GM23248 (cell line): Measurements from ENCODE around the gene KLK5.

Source experiments
- EZH2 ChIP-seq: fragments of 200-600 bp; sonication (generic); IDR thresholded peaks from 2 replicates; pipeline ENCODE4 v1.6.1; 2018; ENCODE audit warnings: antibody characterized with exemption, mild to moderate bottlenecking; ENCODE audit not compliant: insufficient read depth, poor library complexity, severe bottlenecking
- EZH2phosphoT487 ChIP-seq: fragments of 200-600 bp; sonication (generic); IDR thresholded peaks from 2 replicates; pipeline ENCODE4 v1.6.1; 2018; ENCODE audit warnings: antibody characterized with exemption, moderate library complexity, mild to moderate bottlenecking, low read depth; ENCODE audit not compliant: insufficient read depth

DNA sequence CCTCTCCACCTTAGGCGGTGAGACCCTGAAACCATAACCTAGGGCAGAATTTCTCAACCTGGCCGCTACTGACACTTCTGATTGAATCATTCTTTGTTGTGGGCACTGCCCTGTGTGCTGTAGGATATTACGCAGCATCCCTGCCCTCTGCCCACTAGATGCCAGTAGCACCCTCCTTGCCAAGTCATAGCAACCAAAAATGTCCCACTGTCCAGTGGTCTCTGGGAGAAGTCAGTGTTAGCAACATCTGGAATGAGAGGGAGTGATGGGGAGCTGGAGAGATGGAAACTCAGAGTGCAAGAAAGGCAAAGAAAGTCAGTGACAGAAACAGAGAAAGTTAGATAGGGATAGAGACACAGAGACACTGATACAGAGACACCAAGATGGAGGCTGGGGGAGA, 55.2 kb downstream of the KLK5 start:
- TF ChIP-seq EZH2: no peak
- no peak for TF ChIP-seq EZH2phosphoT487
